H9 (cell line): ENCODE measurements around the gene CELF4. TPM values are rescaled to one million over a fixed set of nuclear protein-coding genes. Genes with fewer than 3 reads are reported as not detected.

Experiments
- DNase-seq: peaks from one replicate; pipeline ENCODE4 v3.0.0-alpha.2; 2017
- H2AFZ ChIP-seq: one replicate; pipeline ENCODE4 v1.6.1; 2013; ENCODE audit warnings: mild to moderate bottlenecking, low read length, control low read depth, moderate library complexity
- H2AK5ac ChIP-seq: 2 replicates; pipeline ENCODE4 v1.6.1; 2013; ENCODE audit warnings: low read length, control low read depth, mixed read lengths; ENCODE audit not compliant: insufficient read length
- H2BK120ac ChIP-seq: one replicate; pipeline ENCODE4 v1.6.1; 2013; ENCODE audit warnings: low read depth, mild to moderate bottlenecking, low read length, control low read depth, inconsistent platforms; ENCODE audit not compliant: poor library complexity, severe bottlenecking
- H2BK12ac ChIP-seq: 2 replicates; pipeline ENCODE4 v1.6.1; 2013; ENCODE audit warnings: low read length, control low read depth, mixed read lengths, low read depth; ENCODE audit not compliant: insufficient read length
- H2BK15ac ChIP-seq: 2 replicates; pipeline ENCODE4 v1.6.1; 2013; ENCODE audit warnings: low read depth, low read length, control low read depth
- H2BK20ac ChIP-seq: one replicate; pipeline ENCODE4 v1.6.1; 2013; ENCODE audit warnings: low read depth, mild to moderate bottlenecking, low read length, control low read depth, inconsistent platforms; ENCODE audit not compliant: poor library complexity, severe bottlenecking
- H2BK5ac ChIP-seq: 2 replicates; pipeline ENCODE4 v1.6.1; 2013; ENCODE audit warnings: low read length, control low read depth, mixed read lengths; ENCODE audit not compliant: insufficient read length
- H3K14ac ChIP-seq: 2 replicates; pipeline ENCODE4 v1.6.1; 2013; ENCODE audit warnings: low read length, control low read depth; ENCODE audit not compliant: insufficient read depth
- H3K18ac ChIP-seq: 2 replicates; pipeline ENCODE4 v1.6.1; 2013; ENCODE audit warnings: low read depth, mild to moderate bottlenecking, mixed read lengths, low read length, control low read depth; ENCODE audit not compliant: insufficient read length
- H3K23ac ChIP-seq: 2 replicates; pipeline ENCODE4 v1.6.1; 2013; ENCODE audit warnings: low read length, control low read depth, mixed read lengths, low read depth; ENCODE audit not compliant: insufficient read length
- H3K23me2 ChIP-seq: 2 replicates; pipeline ENCODE4 v1.6.1; 2013; ENCODE audit warnings: low read depth, mild to moderate bottlenecking, mixed read lengths, low read length, control low read depth; ENCODE audit not compliant: insufficient read length, poor library complexity, severe bottlenecking
- H3K27ac ChIP-seq: 2 replicates; pipeline ENCODE4 v1.5.1; 2013; ENCODE audit warnings: low read length, control low read depth, mixed read lengths, low read depth; ENCODE audit not compliant: insufficient read length
- H3K27me3 ChIP-seq: 2 replicates; pipeline ENCODE4 v1.6.1; 2013; ENCODE audit warnings: low read length, control low read depth, inconsistent platforms; ENCODE audit not compliant: insufficient read depth
- H3K4ac ChIP-seq: 2 replicates; pipeline ENCODE4 v1.6.1; 2013; ENCODE audit warnings: low read depth, mild to moderate bottlenecking, control low read depth, inconsistent platforms, low read length, moderate library complexity
- H3K4me1 ChIP-seq: 2 replicates; pipeline ENCODE4 v1.6.1; 2013; ENCODE audit warnings: low read length, control low read depth, inconsistent platforms; ENCODE audit not compliant: insufficient read depth
- H3K4me2 ChIP-seq: 2 replicates; pipeline ENCODE4 v1.6.1; 2013; ENCODE audit warnings: low read length, control low read depth, mixed read lengths; ENCODE audit not compliant: insufficient read length, insufficient read depth
- H3K56ac ChIP-seq: 2 replicates; pipeline ENCODE4 v1.6.1; 2013; ENCODE audit warnings: low read depth, mild to moderate bottlenecking, mixed read lengths, low read length, control low read depth; ENCODE audit not compliant: insufficient read length
- H3K79me1 ChIP-seq: 2 replicates; pipeline ENCODE4 v1.6.1; 2013; ENCODE audit warnings: low read depth, mild to moderate bottlenecking, moderate library complexity, low read length, control low read depth, inconsistent platforms; ENCODE audit not compliant: insufficient read depth, poor library complexity, severe bottlenecking
- H3K79me2 ChIP-seq: 2 replicates; pipeline ENCODE4 v1.6.1; 2013; ENCODE audit warnings: low read length, control low read depth, inconsistent platforms; ENCODE audit not compliant: insufficient read depth
- H3K9ac ChIP-seq: 2 replicates; pipeline ENCODE4 v1.6.1; 2013; ENCODE audit warnings: low read length, control low read depth, mixed read lengths; ENCODE audit not compliant: insufficient read length; ENCODE audit errors: extremely low read depth
- H3K9me3 ChIP-seq: one replicate; pipeline ENCODE4 v1.6.1; 2013; ENCODE audit warnings: low read depth, low read length, inconsistent platforms; ENCODE audit not compliant: control insufficient read depth
- H3T11ph ChIP-seq: one replicate; pipeline ENCODE4 v1.6.1; 2013; ENCODE audit warnings: mild to moderate bottlenecking, low read length, control low read depth, inconsistent platforms
- H4K20me1 ChIP-seq: one replicate; pipeline ENCODE4 v1.6.1; 2013; ENCODE audit not compliant: control insufficient read depth, insufficient read length, insufficient read depth
- H4K5ac ChIP-seq: 2 replicates; pipeline ENCODE4 v1.6.1; 2013; ENCODE audit warnings: low read depth, mild to moderate bottlenecking, mixed read lengths, low read length, control low read depth; ENCODE audit not compliant: insufficient read length
- H4K8ac ChIP-seq: replicated peaks from 2 replicates; pipeline ENCODE4 v1.6.1; 2013; ENCODE audit warnings: low read length, control low read depth, mixed read lengths, low read depth; ENCODE audit not compliant: insufficient read length
- H4K91ac ChIP-seq: 2 replicates; pipeline ENCODE4 v1.6.1; 2013; ENCODE audit warnings: low read depth, mild to moderate bottlenecking, moderate library complexity, mixed read lengths, low read length, control low read depth; ENCODE audit not compliant: insufficient read length
- H3K27ac Mint-ChIP-seq, 3 experiments: 2 replicates in 2 of 3; 3 replicates in 1 of 3; pipeline ENCODE4 v1.8.0; 2020 to 2021; ENCODE audit warnings: mixed read lengths in 3 of 3, mild to moderate bottlenecking in 1 of 3, moderate library complexity in 1 of 3
- H3K27me3 Mint-ChIP-seq: 2 replicates; pipeline ENCODE4 v1.8.0; 2021; ENCODE audit warnings: low read depth, mild to moderate bottlenecking, moderate library complexity, mixed read lengths
- H3K36me3 Mint-ChIP-seq, 3 experiments: 2 replicates in 2 of 3; 3 replicates in 1 of 3; pipeline ENCODE4 v1.8.0; 2020 to 2021; ENCODE audit warnings: low read depth in 3 of 3, mixed read lengths in 3 of 3; ENCODE audit not compliant: insufficient read depth in 1 of 3
- H3K4me1 Mint-ChIP-seq, 2 experiments: 2 replicates each; pipeline ENCODE4 v1.8.0; 2020; ENCODE audit warnings: mixed read lengths in 2 of 2
- H3K4me3 Mint-ChIP-seq, 2 experiments: 2 replicates in 1 of 2; 3 replicates in 1 of 2; pipeline ENCODE4 v1.8.0; 2020 to 2021; ENCODE audit warnings: mild to moderate bottlenecking in 2 of 2, mixed read lengths in 2 of 2, moderate library complexity in 1 of 2
- H3K9me3 Mint-ChIP-seq, 2 experiments: 2 replicates in 1 of 2; 3 replicates in 1 of 2; pipeline ENCODE4 v1.8.0; 2020; ENCODE audit warnings: mild to moderate bottlenecking in 2 of 2, mixed read lengths in 2 of 2, moderate library complexity in 1 of 2
- CTCF ChIP-seq: fragments of 200-600 bp; sonication (generic); conservative IDR thresholded peaks from 3 replicates; pipeline ENCODE4 v1.8.0; 2021; ENCODE audit warnings: antibody characterized with exemption, mild to moderate bottlenecking
- WGBS: extraction: QIAGEN DNeasy Blood & Tissue Kit; methylation state at CpG from one replicate; pipeline ENCODE4 v1.1.7; 2013; ENCODE audit warnings: missing lambda C conversion rate, low lambda C conversion rate, mixed read lengths; ENCODE audit not compliant: insufficient read length; ENCODE audit errors: extremely low coverage; 5-methylcytosine and 5-hydroxymethylcytosine counted together
- total RNA-seq: library from RNA; stranded (reverse); gene quantifications from 2 replicates; pipeline ENCODE4 v1.2.1, GENCODE V29; 2021

CELF4 gene
- total RNA-seq, 1 experiment from 2014 or later: 1.1 TPM

GRCh38 chr18:37252342-37252741 is 313.3 kb downstream of the CELF4 start:
- no peak overlapping the region for H3K14ac ChIP-seq
- no CpG with 5 or more reads among the region's 3 CpGs for WGBS
- no peak overlapping the region for H3T11ph ChIP-seq
- no peak overlapping the region for H3K9ac ChIP-seq
- no peak overlapping the region for H3K4me2 ChIP-seq
- no peak overlapping the region for H2BK15ac ChIP-seq
- no peaks in the 10 kb centered on the region for H4K20me1 ChIP-seq
- no peak overlapping the region for H2BK5ac ChIP-seq
- no peak for TF ChIP-seq CTCF
- H3K4me1 ChIP-seq: peaks cover 8% of the 10 kb centered on the region; the same call in 1 of the 2 replicates
- no peak overlapping the region for H2BK12ac ChIP-seq
- H3K79me2 ChIP-seq: no peaks in the 10 kb centered on the region
- no peaks in the 10 kb centered on the region for H3K9me3 ChIP-seq
- no peak overlapping the region for H3K23ac ChIP-seq
- Mint-ChIP-seq H3K27ac (no peak overlapping the region), H3K4me1 (peaks cover 21 to 33% of the 10 kb centered on the region in 2 experiments), H3K36me3 (peaks cover 0 to 2% (median 0%) of the 10 kb centered on the region in 3 experiments; a peak in 1 of 7 replicates), H3K4me3 (peak overlapping the region; percentile 70 to 74; a peak in 4 of 5 replicates), H3K27me3 (peaks cover 53% of the 10 kb centered on the region), H3K9me3 (0 out of 5 replicates have a peak, but pooled peaks cover 0 to 2% of the 10 kb centered on the region in 2 experiments)
- no peak overlapping the region for H2AK5ac ChIP-seq
- no peak overlapping the region for H2AFZ ChIP-seq
- H2BK120ac ChIP-seq: no peak overlapping the region
- no peak overlapping the region for H3K4ac ChIP-seq
- no peak overlapping the region for H4K5ac ChIP-seq
- no peak for DNase-seq
- H3K27me3 ChIP-seq: peaks cover 12% of the 10 kb centered on the region
- no peak overlapping the region for H3K27ac ChIP-seq
- no peak overlapping the region for H4K8ac ChIP-seq
- H3K23me2 ChIP-seq: peaks cover 7% of the 10 kb centered on the region
- no peak overlapping the region for H3K56ac ChIP-seq
- H3K79me1 ChIP-seq: no peaks in the 10 kb centered on the region
- no peak overlapping the region for H4K91ac ChIP-seq
- H2BK20ac ChIP-seq: no peak overlapping the region
- H3K18ac ChIP-seq: no peak overlapping the region
